H1 (cell line): ENCODE data around the gene VPS13D. TPM values are rescaled to one million over a fixed set of nuclear protein-coding genes. Genes with fewer than 3 reads are reported as not detected.

ENCODE experiments used
- SP4 ChIP-seq: IDR thresholded peaks from 2 replicates; pipeline ENCODE4 v1.6.1; 2012; ENCODE audit warnings: low read length, inconsistent platforms
- polyA plus RNA-seq, 7 experiments: library from polyadenylated mRNA; depleted of rRNA in 3 of 7; stranded (reverse) in 5 of 7; unstranded in 2 of 7; fragments of >200 nt in 5 of 7; fragments of 200-250 nt in 2 of 7; gene quantifications; 1 replicate in 5 of 7; 2 replicates in 1 of 7; 4 replicates in 1 of 7; pipeline versions ENCODE4 v1.2.1 to v1.2.3, GENCODE V29; 2011 to 2013; ENCODE audit warnings: missing spikeins in 2 of 7, mixed read lengths in 2 of 7
- total RNA-seq: library from RNA; stranded (reverse); fragmentation: NEBNext Ultra II Directional; extraction: Animal tissue kit (Norgen Biotek cat#: 25700); gene quantifications from 2 replicates; pipeline ENCODE4 v1.2.1, GENCODE V29; 2021

Gene VPS13D
- total and polyA plus RNA-seq, 2 of the 8 experiments (the other 6 are each of a cell fraction or from before 2014, with no cell fraction given): 10.9 to 31.2 TPM

DNA sequence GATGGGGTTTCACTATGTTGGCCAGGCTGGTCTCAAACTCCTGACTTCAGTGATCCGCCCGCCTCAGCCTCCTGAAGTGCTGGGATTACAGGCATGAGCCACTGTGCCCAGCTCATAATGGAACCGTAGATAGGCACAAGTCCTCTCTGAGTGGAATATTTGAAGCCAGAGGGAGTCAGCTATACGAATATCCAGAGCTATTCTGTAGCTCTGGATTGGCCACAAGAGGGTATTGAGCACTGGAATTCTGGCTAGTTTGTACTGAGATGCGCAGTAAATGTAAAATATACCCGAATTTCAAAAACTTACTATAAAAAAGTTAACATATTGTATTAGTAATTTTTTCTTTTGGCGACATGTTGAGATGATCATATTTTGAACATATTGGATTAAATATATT lies 851 bp upstream of the VPS13D start (continued):
- TF ChIP-seq SP4: no peak
